ENCODE data around the gene UBE2U.

UBE2U gene

GRCh38 chr1:64295561-64295960 lies 92.1 kb downstream of the UBE2U start:
- no peak for DNase-seq

DNA sequence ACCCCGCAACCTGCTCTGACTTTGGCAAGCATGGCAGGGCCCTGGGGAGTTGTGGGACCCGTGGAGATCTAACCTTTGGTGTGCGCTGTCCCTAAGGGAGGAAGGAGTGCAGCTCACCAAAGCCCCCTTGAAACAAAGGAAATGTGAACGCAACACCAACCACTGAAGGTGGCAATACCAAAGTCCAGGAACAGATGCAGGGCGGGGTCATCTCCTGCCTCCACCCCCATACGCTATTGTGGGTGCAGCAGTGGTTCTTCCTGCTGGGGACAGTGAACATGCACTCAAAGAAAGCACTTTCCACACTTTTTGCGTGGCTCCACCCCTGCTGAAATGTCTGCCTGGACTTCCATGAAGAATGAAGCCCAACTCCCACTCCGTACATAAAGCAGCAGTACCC lies 93.0 kb downstream of the UBE2U start:
- no peak for DNase-seq

GRCh38 chr1:64302194-64302593 lies 98.8 kb downstream of the UBE2U start:
- no peak for DNase-seq

GRCh38 chr1:64302971-64303370 lies 99.5 kb downstream of the UBE2U start:
- no peak for DNase-seq

DNA sequence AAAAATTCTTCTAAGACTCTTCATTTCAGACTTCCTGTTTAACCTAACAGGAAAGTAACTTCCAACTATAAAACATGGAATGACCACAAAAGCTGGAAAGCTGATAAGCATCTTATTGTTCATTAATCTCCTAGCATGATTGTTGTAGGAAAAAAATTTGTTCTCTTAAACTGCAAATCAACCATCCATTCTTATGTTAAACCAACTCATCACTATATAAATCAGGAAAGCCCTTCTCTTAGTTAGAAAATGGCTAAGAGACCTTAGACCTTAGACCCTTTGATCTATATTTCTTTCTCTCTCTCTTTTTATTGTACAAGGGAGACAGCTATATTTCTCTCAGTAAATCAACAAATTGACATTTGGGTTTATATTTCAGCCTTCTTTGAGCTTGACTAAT lies 101.4 kb downstream of the UBE2U start:
- DNase-seq, result no peak

- DNase-seq, result no peak
These were observed 105.4 kb downstream of the UBE2U start for GRCh38 chr1:64308866-64309265.

GRCh38 chr1:64309431-64309831 lies 106.0 kb downstream of the UBE2U start:
- DNase-seq, result no peak

GRCh38 chr1:64310760-64311159 lies 107.3 kb downstream of the UBE2U start:
- DNase-seq, result no peak

DNA sequence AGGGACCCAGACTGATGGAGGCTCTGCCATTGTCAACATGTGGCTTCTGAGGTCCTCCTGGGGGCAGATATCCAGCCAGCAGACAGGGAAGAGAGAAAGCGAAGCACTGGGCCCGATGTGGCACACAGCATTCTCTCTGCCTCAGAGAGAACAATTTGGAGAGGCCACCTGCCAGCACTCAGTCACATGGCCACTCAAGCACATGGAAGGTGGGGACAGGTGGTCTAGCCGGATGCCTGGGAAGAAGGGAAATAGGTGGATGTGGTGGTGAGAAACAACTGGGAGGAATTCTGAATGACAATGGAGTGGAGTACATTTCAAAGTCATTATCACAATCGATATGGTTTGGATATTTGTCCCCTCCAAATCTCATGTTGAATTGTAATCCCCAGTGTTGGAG lies 109.0 kb downstream of the UBE2U start:
- no peak for DNase-seq

DNA sequence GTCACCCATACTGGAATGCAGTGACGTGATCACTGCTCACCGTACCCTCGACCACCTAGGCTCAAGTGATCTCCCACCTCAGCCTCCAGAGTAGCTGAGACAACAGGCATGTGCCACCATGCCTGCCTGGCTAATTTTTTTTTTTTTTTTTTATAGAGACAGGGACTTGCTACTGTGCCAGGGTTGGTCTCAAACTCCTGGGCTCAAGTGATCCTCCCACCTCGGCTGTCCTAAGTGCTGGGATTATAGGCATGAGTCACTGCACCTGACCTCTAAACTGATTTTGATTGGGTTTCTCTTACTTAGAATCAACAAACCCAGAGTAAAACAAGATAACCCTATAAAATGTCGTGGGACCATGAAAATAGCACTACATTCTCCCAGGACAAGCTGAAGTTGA lies 112.0 kb downstream of the UBE2U start:
- DNase-seq, result no peak

Data from activated CD4-positive, alpha-beta T cell treated with anti-CD3 and anti-CD28 coated beads, Interleukin-10, Interleukin-2, amounts not matched to agents 100 ng/mL and 50 ng/mL, durations not matched to agents 16 hours and 8 hours (primary cell).